ENCODE measurements around the gene RNF141. TPM values are rescaled to one million over a fixed set of nuclear protein-coding genes. Genes with fewer than 3 reads are reported as not detected.

Gene RNF141
- total RNA-seq, 1 donor from 2014 or later: 31.2 TPM

GRCh38 chr11:10564030-10564429 lies 23.0 kb upstream of the RNF141 start:
- H2AFZ ChIP-seq (ENCODE audit: low read depth, low read length): no peak overlapping the region
- no peak overlapping the region for H3K9ac ChIP-seq (ENCODE audit: low read length)
- H3K4me1 ChIP-seq (ENCODE audit: insufficient read depth, low read length): peaks cover 5% of the 10 kb centered on the region
- no peaks in the 10 kb centered on the region for H3K9me3 ChIP-seq (ENCODE audit: insufficient read depth, low read depth, low read length)
- H3K4me1 Mint-ChIP-seq (ENCODE audit: low read depth, unreplicated experiment): peaks cover 5% of the 10 kb centered on the region
- no peak overlapping the region for H3K27ac ChIP-seq (ENCODE audit: low read depth, low read length)
- no peak overlapping the region for H3K4me3 ChIP-seq (ENCODE audit: insufficient read depth, low read depth, low read length)
- H3K27me3 ChIP-seq (ENCODE audit: insufficient read depth, low read length): no peaks in the 10 kb centered on the region
- no peak overlapping the region for H3K4me2 ChIP-seq (ENCODE audit: low read length)
- FAIRE-seq: no peak
- H3K27me3 Mint-ChIP-seq (ENCODE audit: low read depth, unreplicated experiment): peaks cover 3% of the 10 kb centered on the region
- no peaks in the 10 kb centered on the region for H3K9me3 Mint-ChIP-seq (ENCODE audit: unreplicated experiment)
- TF ChIP-seq, protein P1, sequence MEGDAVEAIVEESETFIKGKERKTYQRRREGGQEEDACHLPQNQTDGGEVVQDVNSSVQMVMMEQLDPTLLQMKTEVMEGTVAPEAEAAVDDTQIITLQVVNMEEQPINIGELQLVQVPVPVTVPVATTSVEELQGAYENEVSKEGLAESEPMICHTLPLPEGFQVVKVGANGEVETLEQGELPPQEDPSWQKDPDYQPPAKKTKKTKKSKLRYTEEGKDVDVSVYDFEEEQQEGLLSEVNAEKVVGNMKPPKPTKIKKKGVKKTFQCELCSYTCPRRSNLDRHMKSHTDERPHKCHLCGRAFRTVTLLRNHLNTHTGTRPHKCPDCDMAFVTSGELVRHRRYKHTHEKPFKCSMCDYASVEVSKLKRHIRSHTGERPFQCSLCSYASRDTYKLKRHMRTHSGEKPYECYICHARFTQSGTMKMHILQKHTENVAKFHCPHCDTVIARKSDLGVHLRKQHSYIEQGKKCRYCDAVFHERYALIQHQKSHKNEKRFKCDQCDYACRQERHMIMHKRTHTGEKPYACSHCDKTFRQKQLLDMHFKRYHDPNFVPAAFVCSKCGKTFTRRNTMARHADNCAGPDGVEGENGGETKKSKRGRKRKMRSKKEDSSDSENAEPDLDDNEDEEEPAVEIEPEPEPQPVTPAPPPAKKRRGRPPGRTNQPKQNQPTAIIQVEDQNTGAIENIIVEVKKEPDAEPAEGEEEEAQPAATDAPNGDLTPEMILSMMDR (IDR thresholded peaks at IDR 0.05; ENCODE audit: insufficient read depth, low read depth, low read length): no peak
- no peak for TF ChIP-seq EZH2 (IDR thresholded peaks at IDR 0.05; ENCODE audit: insufficient read depth, low read length)
- no peaks in the 10 kb centered on the region for H3K36me3 ChIP-seq (ENCODE audit: insufficient read depth, low read length)
- DNase-seq (ENCODE audit: low read depth): no peak
- H3K27ac Mint-ChIP-seq (ENCODE audit: unreplicated experiment): no peak overlapping the region
- H4K20me1 ChIP-seq (ENCODE audit: insufficient read depth, low read length): no peaks in the 10 kb centered on the region
- H3K36me3 Mint-ChIP-seq (ENCODE audit: low read depth, unreplicated experiment): no peaks in the 10 kb centered on the region
- no peak overlapping the region for H3K4me3 Mint-ChIP-seq (ENCODE audit: unreplicated experiment)
- H3K79me2 ChIP-seq (ENCODE audit: insufficient read depth, low read length): no peaks in the 10 kb centered on the region

DNA sequence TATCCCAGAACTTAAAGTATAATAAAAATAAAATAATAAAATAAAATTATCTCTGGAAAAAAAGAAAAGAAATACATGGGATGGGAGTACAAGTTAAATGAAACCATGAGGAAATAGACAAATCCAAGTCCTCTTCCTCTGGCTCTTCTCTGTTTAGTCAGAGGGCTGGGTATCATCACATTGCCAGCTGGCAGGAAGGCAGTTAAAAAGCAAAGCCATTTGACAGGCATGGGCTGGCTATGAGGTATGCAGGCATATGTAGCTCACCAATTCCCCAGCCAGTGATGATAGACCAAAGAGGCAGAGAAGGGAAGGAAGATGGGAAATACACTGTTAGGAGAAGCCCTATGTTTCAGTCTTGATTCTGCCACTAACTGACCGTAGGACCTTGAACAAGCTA lies 21.0 kb upstream of the RNF141 start:
- Mint-ChIP-seq H3K4me3 (ENCODE audit: unreplicated experiment) (no peak overlapping the region), H3K9me3 (ENCODE audit: unreplicated experiment) (no peaks in the 10 kb centered on the region), H3K27me3 (ENCODE audit: low read depth, unreplicated experiment) (peaks cover 3% of the 10 kb centered on the region), H3K27ac (ENCODE audit: unreplicated experiment) (no peak overlapping the region), H3K36me3 (ENCODE audit: low read depth, unreplicated experiment) (no peaks in the 10 kb centered on the region), H3K4me1 (ENCODE audit: low read depth, unreplicated experiment) (peaks cover 5% of the 10 kb centered on the region)
- Histone ChIP-seq H4K20me1 (ENCODE audit: insufficient read depth, low read length) (no peaks in the 10 kb centered on the region), H3K9ac (ENCODE audit: low read length) (no peak overlapping the region), H3K79me2 (ENCODE audit: insufficient read depth, low read length) (no peaks in the 10 kb centered on the region), H2AFZ (ENCODE audit: low read depth, low read length) (no peak overlapping the region), H3K36me3 (ENCODE audit: insufficient read depth, low read length) (no peaks in the 10 kb centered on the region), H3K4me2 (ENCODE audit: low read length) (no peak overlapping the region), H3K4me1 (ENCODE audit: insufficient read depth, low read length) (no peaks in the 10 kb centered on the region), H3K9me3 (ENCODE audit: insufficient read depth, low read depth, low read length) (no peaks in the 10 kb centered on the region), H3K4me3 (ENCODE audit: insufficient read depth, low read depth, low read length) (no peak overlapping the region), H3K27ac (ENCODE audit: low read depth, low read length) (no peak overlapping the region), H3K27me3 (ENCODE audit: insufficient read depth, low read length) (no peaks in the 10 kb centered on the region)
- DNase-seq (ENCODE audit: low read depth): no peak
- TF ChIP-seq, protein P1 (IDR thresholded peaks at IDR 0.05; ENCODE audit: insufficient read depth, low read depth, low read length): no peak
- no peak for TF ChIP-seq EZH2 (IDR thresholded peaks at IDR 0.05; ENCODE audit: insufficient read depth, low read length)
- FAIRE-seq: no peak

GRCh38 chr11:10561043-10561818 lies 20.2 kb upstream of the RNF141 start:
- H3K27ac ChIP-seq (ENCODE audit: low read depth, low read length): no peak overlapping the region
- no peak for FAIRE-seq
- no peak overlapping the region for H3K27ac Mint-ChIP-seq (ENCODE audit: unreplicated experiment)
- H3K4me3 ChIP-seq (ENCODE audit: insufficient read depth, low read depth, low read length): no peak overlapping the region
- no peak overlapping the region for H3K4me3 Mint-ChIP-seq (ENCODE audit: unreplicated experiment)
- H3K27me3 Mint-ChIP-seq (ENCODE audit: low read depth, unreplicated experiment): peaks cover 5% of the 10 kb centered on the region
- no peak for DNase-seq (ENCODE audit: low read depth)
- no peak for TF ChIP-seq EZH2 (IDR thresholded peaks at IDR 0.05; ENCODE audit: insufficient read depth, low read length)
- no peaks in the 10 kb centered on the region for H4K20me1 ChIP-seq (ENCODE audit: insufficient read depth, low read length)
- H3K4me2 ChIP-seq (ENCODE audit: low read length): no peak overlapping the region
- H3K9me3 Mint-ChIP-seq (ENCODE audit: unreplicated experiment): no peaks in the 10 kb centered on the region
- H3K9ac ChIP-seq (ENCODE audit: low read length): no peak overlapping the region
- H3K27me3 ChIP-seq (ENCODE audit: insufficient read depth, low read length): peaks cover 4% of the 10 kb centered on the region
- peaks cover 5% of the 10 kb centered on the region for H3K4me1 Mint-ChIP-seq (ENCODE audit: low read depth, unreplicated experiment)
- H2AFZ ChIP-seq (ENCODE audit: low read depth, low read length): no peak overlapping the region
- no peaks in the 10 kb centered on the region for H3K9me3 ChIP-seq (ENCODE audit: insufficient read depth, low read depth, low read length)
- H3K4me1 ChIP-seq (ENCODE audit: insufficient read depth, low read length): no peaks in the 10 kb centered on the region
- H3K36me3 Mint-ChIP-seq (ENCODE audit: low read depth, unreplicated experiment): no peaks in the 10 kb centered on the region
- no peaks in the 10 kb centered on the region for H3K36me3 ChIP-seq (ENCODE audit: insufficient read depth, low read length)
- no peaks in the 10 kb centered on the region for H3K79me2 ChIP-seq (ENCODE audit: insufficient read depth, low read length)
